GM19351 (cell line): ENCODE data around the gene ZDHHC11B.

Experiments
- ATAC-seq: cut with Tn5 transposase; IDR thresholded peaks from one replicate; pipeline ENCODE4 v1.9.1; 2021; ENCODE audit warnings: mild to moderate bottlenecking, moderate library complexity; ENCODE audit not compliant: unreplicated experiment

Gene ZDHHC11B

GRCh38 chr5:675871-676698 is 108.4 kb downstream of the ZDHHC11B start:
- no peak for ATAC-seq

GRCh38 chr5:675111-675870 is 109.2 kb downstream of the ZDHHC11B start:
- no peak for ATAC-seq

GRCh38 chr5:674630-675011 is 109.9 kb downstream of the ZDHHC11B start:
- no peak for ATAC-seq

- ATAC-seq = no peak
Measured at GRCh38 chr5:673831-674629, 110.5 kb downstream of the ZDHHC11B start.

- ATAC-seq = no peak
Measured at GRCh38 chr5:673161-673830, 111.2 kb downstream of the ZDHHC11B start.

- ATAC-seq = no peak
Measured at GRCh38 chr5:672329-673160, 112.0 kb downstream of the ZDHHC11B start.

GRCh38 chr5:671459-672328 is 112.8 kb downstream of the ZDHHC11B start:
- ATAC-seq = peak; percentile 69

GRCh38 chr5:670396-671270 is 113.9 kb downstream of the ZDHHC11B start:
- no peak for ATAC-seq

- no peak for ATAC-seq
Measured at GRCh38 chr5:669842-670395, 114.6 kb downstream of the ZDHHC11B start.

- ATAC-seq = no peak
Measured at GRCh38 chr5:669111-669841, 115.3 kb downstream of the ZDHHC11B start.

GRCh38 chr5:668283-668995 is 116.1 kb downstream of the ZDHHC11B start:
- ATAC-seq = no peak

- ATAC-seq = no peak
Measured at GRCh38 chr5:666816-667498, 117.6 kb downstream of the ZDHHC11B start.

GRCh38 chr5:665956-666711 is 118.4 kb downstream of the ZDHHC11B start:
- no peak for ATAC-seq

GRCh38 chr5:665541-665955 is 119.0 kb downstream of the ZDHHC11B start:
- ATAC-seq = no peak

GRCh38 chr5:664994-665360 is 119.6 kb downstream of the ZDHHC11B start:
- ATAC-seq = no peak
